Subcutaneous adipose tissue (tissue), 4 donors: Measurements from ENCODE around the gene GNG10. TPM values are rescaled to one million over a fixed set of nuclear protein-coding genes. Genes with fewer than 3 reads are reported as not detected.

Experiments used
- CTCF ChIP-seq: fragments of 450-650 bp; IDR thresholded peaks from one replicate; pipeline ENCODE4 v1.5.1; 2016; ENCODE audit warnings: low read depth, mild to moderate bottlenecking, control low read depth, antibody characterized with exemption, moderate library complexity
- total RNA-seq, 4 donors: library from RNA; depleted of rRNA; stranded (reverse); fragments of >200 nt; gene quantifications; one replicate each; pipeline ENCODE4 v1.1.0, GENCODE V29; 2016

GNG10 gene
- total RNA-seq = 100 to 1,000 TPM in 3 of 4 donors, 10 to 100 TPM in 1; 79.9 to 125 (median 105) TPM

GRCh38 chr9:111661150-111661801 lies at the start of gene GNG10:
GNG10 (plus strand) TSS chr9:111661605; CDS start chr9:111661635, 30 bp downstream.
- TF ChIP-seq CTCF = no peak

- no peak for TF ChIP-seq CTCF
Measured at GRCh38 chr9:111613436-111614040, 47.9 kb upstream of the GNG10 start.

- TF ChIP-seq CTCF = no peak
Measured at GRCh38 chr9:111615928-111616327, 45.5 kb upstream of the GNG10 start.

- no peak for TF ChIP-seq CTCF
Measured at GRCh38 chr9:111621895-111622480, 39.4 kb upstream of the GNG10 start.

GRCh38 chr9:111622626-111623025 lies 38.8 kb upstream of the GNG10 start:
- no peak for TF ChIP-seq CTCF

- TF ChIP-seq CTCF = no peak
Measured at GRCh38 chr9:111627260-111627963, 34.0 kb upstream of the GNG10 start.

- TF ChIP-seq CTCF = no peak
Measured at GRCh38 chr9:111628411-111628810, 33.0 kb upstream of the GNG10 start.
